Placental pericyte (primary cell): ENCODE measurements around the gene CCL16. TPM values are rescaled to one million over a fixed set of nuclear protein-coding genes. Genes with fewer than 3 reads are reported as not detected.

ENCODE experiments used
- total RNA-seq: library from RNA; depleted of rRNA; stranded (reverse); fragments of >200 nt; gene quantifications from 2 replicates; pipeline ENCODE4 v1.2.3, GENCODE V29; 2012

Gene CCL16
- not detected in 2 replicates for total RNA-seq

GRCh38 chr17:35981246-35981645 lies at the start of gene CCL16:
Gene CCL16 (minus strand): TSS chr17:35981497. CDS start chr17:35981420, 77 bp downstream.

GRCh38 chr17:36017799-36018198 lies 36.5 kb upstream of the CCL16 start, which contains the start of gene CCL23:
Gene CCL23 (minus strand): TSS chr17:36017972. CDS start chr17:36017897, 75 bp downstream.

GRCh38 chr17:36001110-36001771 lies 19.9 kb upstream of the CCL16 start, which contains the start of gene CCL15:
Gene CCL15 (minus strand): TSS chr17:36001553. CDS start chr17:36001492, 61 bp downstream.

GRCh38 chr17:35986643-35987042 lies 5.3 kb upstream of the CCL16 start, which contains the start of gene CCL14:
Gene CCL14 (minus strand): TSS chr17:35986729. CDS start chr17:35986649, 80 bp downstream.

GRCh38 chr17:35943537-35943936 lies 37.8 kb downstream of the CCL16 start, which contains the start of gene LYZL6:
Gene LYZL6 (minus strand): TSS chr17:35943713. CDS start chr17:35939356, 4,357 bp downstream.

GRCh38 chr17:35930211-35931065 lies 50.9 kb downstream of the CCL16 start, which contains the start of gene RDM1:
Gene RDM1 (minus strand): TSS chr17:35930773. CDS start chr17:35930727, 46 bp downstream.

Other genes with a start within 250 kb of the CCL16 start
- 3.7 and 8.3 TPM in 2 replicates for gene RASL10B, start 249.9 kb downstream of the CCL16 start, total RNA-seq
- not detected in 2 replicates for gene GAS2L2, start 228.3 kb downstream of the CCL16 start, total RNA-seq
- not detected in 2 replicates for gene C17orf50, start 220.6 kb downstream of the CCL16 start, total RNA-seq
- gene MMP28, start 185.9 kb downstream of the CCL16 start, total RNA-seq, result 1.3 TPM in 1 of 2 replicates, not detected in the other
- gene TAF15, start 172.0 kb downstream of the CCL16 start, total RNA-seq, result 50.6 and 59.8 TPM in 2 replicates
- gene HEATR9, start 112.6 kb downstream of the CCL16 start, total RNA-seq, result not detected in 2 replicates
- gene CCL5, start 101.1 kb downstream of the CCL16 start, total RNA-seq, result 0.29 TPM in 1 of 2 replicates, not detected in the other
- gene RDM1, start 50.7 kb downstream of the CCL16 start, total RNA-seq, result not detected in 2 replicates
- not detected in 2 replicates for gene LYZL6, start 37.8 kb downstream of the CCL16 start, total RNA-seq
- not detected in 2 replicates for gene CCL14, start 5.2 kb upstream of the CCL16 start, total RNA-seq
- not detected in 2 replicates for gene CCL15, start 20.1 kb upstream of the CCL16 start, total RNA-seq
- gene CCL23, start 36.5 kb upstream of the CCL16 start, total RNA-seq, result not detected in 2 replicates
- not detected in 2 replicates for gene CCL18, start 82.8 kb upstream of the CCL16 start, total RNA-seq
- not detected in 2 replicates for gene CCL3, start 108.6 kb upstream of the CCL16 start, total RNA-seq
- gene CCL4, start 122.3 kb upstream of the CCL16 start, total RNA-seq, result not detected in 2 replicates
- 0.29 and 1.8 TPM in 2 replicates for gene TBC1D3B, start 195.1 kb upstream of the CCL16 start, total RNA-seq
- gene CCL3L1, start 215.3 kb upstream of the CCL16 start, total RNA-seq, result not detected in 2 replicates
- not detected in 2 replicates for gene CCL4L2, start 229.6 kb upstream of the CCL16 start, total RNA-seq